ENCODE results near the gene PPP1R3E. TPM values are rescaled to one million over a fixed set of nuclear protein-coding genes. Genes with fewer than 3 reads are reported as not detected.

Gene PPP1R3E
- total and polyA plus RNA-seq, 2 of the 13 experiments (the other 11 are each of a cell fraction or from before 2014, with no cell fraction given) = 16.5 to 26.5 TPM

GRCh38 chr14:23323838-23324454 lies 21.3 kb upstream of the PPP1R3E start (continued):
- TF ChIP-seq RBM39 (IDR thresholded peaks at IDR 0.05; ENCODE audit: low read depth, low read length, poor library complexity, severe bottlenecking) (peak; percentile 51), ZNF792 (CRISPR knock-in tag; IDR thresholded peaks at IDR 0.05) (no peak), ZNF816 (CRISPR knock-in tag; IDR thresholded peaks at IDR 0.05; ENCODE audit: borderline replicate concordance) (0 out of 2 replicates have a peak, but pooled peaks have one; percentile 2), ZNF276 (CRISPR knock-in tag; IDR thresholded peaks at IDR 0.05; ENCODE audit: low read depth) (0 out of 2 replicates have a peak, but pooled peaks have one; percentile 35), BCL3 (CRISPR knock-in tag; IDR thresholded peaks at IDR 0.05) (0 out of 2 replicates have a peak, but pooled peaks have one; percentile 16), RBFOX2 (IDR thresholded peaks at IDR 0.05; ENCODE audit: low read depth, low read length) (peak; percentile 58; the same call in 1 of the 2 replicates), LCORL (IDR thresholded peaks at IDR 0.05) (no peak), LCORL (CRISPR knock-in tag; IDR thresholded peaks at IDR 0.05) (no peak), REXO4 (CRISPR knock-in tag; IDR thresholded peaks at IDR 0.05; ENCODE audit: borderline replicate concordance) (0 out of 2 replicates have a peak, but pooled peaks have one; percentile 49), YY1 (IDR thresholded peaks at IDR 0.05; ENCODE audit: insufficient read depth, insufficient replicate concordance, low read depth, low read length) (no peak), CERS6 (CRISPR knock-in tag; IDR thresholded peaks at IDR 0.05) (no peak), ZNF687 (CRISPR knock-in tag; IDR thresholded peaks at IDR 0.05) (peak; percentile 28), PHF5A (CRISPR knock-in tag; IDR thresholded peaks at IDR 0.05; ENCODE audit: low read depth, unreplicated experiment) (peak; percentile 58), SP5 (CRISPR knock-in tag; IDR thresholded peaks at IDR 0.05; ENCODE audit: borderline replicate concordance, low read depth) (no peak), TRIM22 (IDR thresholded peaks at IDR 0.05) (no peak), CHD2 (IDR thresholded peaks at IDR 0.05; ENCODE audit: low read depth, low read length) (no peak), PRMT3 (CRISPR knock-in tag; IDR thresholded peaks at IDR 0.05; ENCODE audit: borderline replicate concordance, low read depth) (no peak)
